HepG2 (cell line): ENCODE results near the gene STARD8. TPM values are rescaled to one million over a fixed set of nuclear protein-coding genes. Genes with fewer than 3 reads are reported as not detected.

Experiments used
- ATAC-seq: fragments of 200-7000 bp; cut with Tn5 transposase; 3 replicates; pipeline ENCODE4 v1.9.1; 2020; ENCODE audit warnings: mild to moderate bottlenecking, moderate library complexity
- BruUV-seq: library from RNA; stranded (reverse); fragments of 400-500 nt; replicated peaks from 2 replicates; lab custom pipeline; 2021; lab: Mats Ljungman, UMichigan
- CTCF ChIA-PET: fragments of 300-600 bp; formaldehyde crosslinking; extraction: SDS; loops from one replicate; lab custom pipeline; 2021; ENCODE audit warnings: low total read pairs, inconsistent platforms, low intra/inter-chr PET ratio; lab: Yijun Ruan, JAX
- POLR2A ChIA-PET: fragments of 350-600 bp; sonication (Branson Sonifier 250); formaldehyde crosslinking; loops from one replicate; lab custom pipeline; 2020; ENCODE audit warnings: antibody characterized with exemption, inconsistent platforms; lab: Yijun Ruan, JAX
- DNase-seq: peaks from one replicate; pipeline ENCODE4 v3.0.0-alpha.2; 2015; ENCODE audit warnings: low spot score
- FAIRE-seq: peaks from 3 replicates; lab custom pipeline; 2011; peaks lifted over from hg19 to GRCh38; lab: Jason Lieb, UNC
- H2AFZ ChIP-seq: one replicate; pipeline ENCODE4 v1.6.1; 2011; ENCODE audit warnings: low read length, inconsistent platforms
- H3K27ac ChIP-seq: fragments of 300-600 bp; 3 replicates; pipeline ENCODE4 v1.8.0; 2011; ENCODE audit warnings: mixed run types, mild to moderate bottlenecking, mixed read lengths, low read length, inconsistent platforms; ENCODE audit not compliant: insufficient read depth; ENCODE audit errors: extremely low read length
- H3K27me3 ChIP-seq, 2 experiments: fragments of 200-600 bp in 1 of 2; 2 replicates in 1 of 2; 3 replicates in 1 of 2; pipeline versions ENCODE4 v1.6.0 to v1.8.0; 2011; ENCODE audit warnings: low read length in 2 of 2, mild to moderate bottlenecking in 2 of 2, moderate library complexity in 2 of 2, inconsistent platforms in 1 of 2; ENCODE audit not compliant: insufficient read depth in 2 of 2, control insufficient read depth in 1 of 2
- H3K36me3 ChIP-seq, 2 experiments: fragments of 200-600 bp in 1 of 2; replicated peaks in 1 of 2; 2 replicates in 1 of 2; 3 replicates in 1 of 2; pipeline versions ENCODE4 v1.5.1 to v1.8.0; 2011; ENCODE audit warnings: low read length in 2 of 2, inconsistent platforms in 1 of 2; ENCODE audit not compliant: insufficient read depth in 2 of 2, control insufficient read depth in 1 of 2
- H3K4me1 ChIP-seq: 2 replicates; pipeline ENCODE4 v1.5.1; 2012; ENCODE audit warnings: low read length, inconsistent platforms; ENCODE audit not compliant: insufficient read depth
- H3K4me2 ChIP-seq: 2 replicates; pipeline ENCODE4 v1.6.0; 2011; ENCODE audit warnings: low read depth, low read length, inconsistent platforms
- H3K4me3 ChIP-seq, 3 experiments: fragments of 200-600 bp in 1 of 3; sonication (generic), shearing (Covaris generic) in 1 of 3; replicated peaks in 1 of 3; 2 replicates each; pipeline ENCODE4 v1.5.1; 2011 to 2016; ENCODE audit warnings: low read length in 3 of 3, inconsistent platforms in 2 of 3, low read depth in 2 of 3, mild to moderate bottlenecking in 2 of 3, control low read depth in 1 of 3, mixed read lengths in 1 of 3; ENCODE audit not compliant: insufficient read depth in 1 of 3
- H3K79me2 ChIP-seq: one replicate; pipeline ENCODE4 v1.6.1; 2011; ENCODE audit warnings: low read length, inconsistent platforms; ENCODE audit not compliant: insufficient read depth
- H3K9ac ChIP-seq: 2 replicates; pipeline ENCODE4 v1.6.0; 2011; ENCODE audit warnings: mild to moderate bottlenecking, low read depth, low read length, inconsistent platforms; ENCODE audit not compliant: insufficient read depth
- H3K9me3 ChIP-seq: 2 replicates; pipeline ENCODE4 v1.5.1; 2012; ENCODE audit warnings: mild to moderate bottlenecking, low read length
- H4K20me1 ChIP-seq: 2 replicates; pipeline ENCODE4 v1.6.0; 2011; ENCODE audit warnings: inconsistent platforms, mild to moderate bottlenecking, low read length, moderate library complexity; ENCODE audit not compliant: insufficient read depth
- ATF7 ChIP-seq, 2 experiments: fragments of 450-650 bp in 1 of 2; sonication (generic) in 1 of 2; formaldehyde crosslinking in 1 of 2; IDR thresholded peaks; 2 replicates each; pipeline versions ENCODE4 v1.4.0 to v1.6.1; 2016 to 2020; ENCODE audit warnings: antibody characterized with exemption in 1 of 2, mild to moderate bottlenecking in 1 of 2, missing genetic modification reagents in 1 of 2
- FOXA1 ChIP-seq, 2 experiments: fragments of 450-650 bp in 1 of 2; sonication (generic) in 1 of 2; formaldehyde crosslinking in 1 of 2; IDR thresholded peaks; 2 replicates each; pipeline versions ENCODE4 v1.4.0 to v1.6.1; 2016 to 2020; ENCODE audit warnings: missing genetic modification reagents in 1 of 2
- ZNF253 ChIP-seq: sonication (generic); formaldehyde crosslinking; IDR thresholded peaks from 2 replicates; pipeline ENCODE4 v1.8.0; 2022; ENCODE audit warnings: mild to moderate bottlenecking, missing genetic modification reagents, borderline replicate concordance
- ZNF362 ChIP-seq: sonication (generic); formaldehyde crosslinking; IDR thresholded peaks from 2 replicates; pipeline ENCODE4 v1.4.0; 2020; ENCODE audit warnings: missing genetic modification reagents, mild to moderate bottlenecking, borderline replicate concordance
- ZNF530 ChIP-seq: sonication (generic); formaldehyde crosslinking; IDR thresholded peaks from 2 replicates; pipeline ENCODE4 v1.5.0; 2020; ENCODE audit warnings: low read depth, mild to moderate bottlenecking, missing genetic modification reagents
- ZNF839 ChIP-seq: sonication (generic); formaldehyde crosslinking; IDR thresholded peaks from 2 replicates; pipeline ENCODE4 v1.4.0; 2020; ENCODE audit warnings: missing genetic modification reagents, mild to moderate bottlenecking, borderline replicate concordance
- WGBS: methylation state at CpG from one replicate; pipeline ENCODE4 v1.1.6; 2017; ENCODE audit warnings: low lambda C conversion rate; 5-methylcytosine and 5-hydroxymethylcytosine counted together
- in situ Hi-C: cut with HindIII; loops from 2 replicates; pipeline ENCODE4 v1.10.0; 2017; ENCODE audit warnings: low pct_unique_long_range_greater_than_20kb; ENCODE audit not compliant: extremely low pct_ligation_motif_present
- intact Hi-C: fragments of 100-400 bp; cut with micrococcal nuclease; formaldehyde crosslinking; loops from one replicate; pipeline ENCODE4 v1.10.0; 2022; ENCODE audit not compliant: unreplicated experiment
- polyA plus RNA-seq, 8 experiments: library from polyadenylated mRNA; depleted of rRNA in 3 of 8; stranded (reverse) in 7 of 8; unstranded in 1 of 8; fragments of >200 nt; fragmentation: Illumina TruSeq in 4 of 8; extraction: Trizol in 4 of 8; gene quantifications; 2 replicates each; pipeline versions ENCODE4 v1.2.1 to v1.2.3, GENCODE V29; 2011 to 2016; ENCODE audit warnings: low read depth in 4 of 8, missing spikeins in 1 of 8, mixed read lengths in 1 of 8; ENCODE audit not compliant: insufficient read depth in 1 of 8
- total RNA-seq, 5 experiments: library from RNA; depleted of rRNA; stranded (reverse); fragments of >200 nt; fragmentation: Illumina TruSeq; extraction: Trizol; gene quantifications; 2 replicates each; pipeline ENCODE4 v1.2.3, GENCODE V29; 2016; ENCODE audit warnings: low read depth in 1 of 5
- TF ChIP-seq, protein P1 (sequence below): sonication (generic); formaldehyde crosslinking; IDR thresholded peaks from 2 replicates; pipeline ENCODE4 v1.9.0; 2022; ENCODE audit warnings: missing genetic modification reagents, mild to moderate bottlenecking, borderline replicate concordance

STARD8 gene
- total and polyA plus RNA-seq, 2 of the 13 experiments (the other 11 are each of a cell fraction or from before 2014, with no cell fraction given) = 0.02 to 0.09 TPM

- intact Hi-C loops = no loop called here
- H3K27ac ChIP-seq = no peak overlapping the region
- WGBS = no CpG with 5 or more reads among the region's 2 CpGs
- ChIA-PET CTCF (no interaction called here), POLR2A (no interaction called here)
- no peaks in the 10 kb centered on the region for H4K20me1 ChIP-seq
- ATAC-seq (no peak), DNase-seq (no peak), FAIRE-seq (no peak)
- no peak overlapping the region for H3K4me3 ChIP-seq
- no peaks in the 10 kb centered on the region for H3K9me3 ChIP-seq
- H3K9ac ChIP-seq = no peak overlapping the region
- H3K27me3 ChIP-seq = no peaks in the 10 kb centered on the region
- TF ChIP-seq ZNF839 (CRISPR knock-in tag) (no peak), ZNF530 (CRISPR knock-in tag) (no peak), ZNF362 (no peak)
- in situ Hi-C loops = no loop called here
- BruUV-seq = no TSS peak
- no peaks in the 10 kb centered on the region for H3K4me1 ChIP-seq
- no peaks in the 10 kb centered on the region for H3K36me3 ChIP-seq
- H2AFZ ChIP-seq = no peak overlapping the region
- no peak overlapping the region for H3K4me2 ChIP-seq
- no peaks in the 10 kb centered on the region for H3K79me2 ChIP-seq
These were observed 111.2 kb downstream of the STARD8 start for GRCh38 chrX:68758671-68759070.

DNA sequence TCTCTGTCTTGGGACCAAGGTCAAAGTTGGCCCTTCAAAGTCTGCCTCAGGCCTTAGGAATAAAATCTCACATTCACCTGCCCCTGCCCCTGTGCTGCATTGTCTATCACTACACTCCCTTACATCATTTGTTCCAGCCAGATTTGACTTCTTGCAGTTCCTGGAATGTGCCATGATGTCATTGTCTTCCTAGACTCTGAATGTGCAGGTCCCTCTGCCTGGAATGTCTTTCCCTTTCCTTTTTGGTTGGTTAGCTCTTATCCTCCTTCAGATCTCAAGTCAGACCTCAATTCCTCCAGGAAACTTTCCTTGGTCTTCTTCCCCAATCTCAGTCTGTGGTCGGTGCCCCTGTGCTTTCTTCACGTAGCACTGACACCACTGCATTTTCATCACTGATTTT, 113.6 kb downstream of the STARD8 start:
- in situ Hi-C loops (no loop called here), intact Hi-C loops (no loop called here)
- no peaks in the 10 kb centered on the region for H4K20me1 ChIP-seq
- WGBS = 0% methylated on average over 2 of the region's 2 CpGs
- H3K9me3 ChIP-seq = no peaks in the 10 kb centered on the region
- ATAC-seq = no peak
- no peaks in the 10 kb centered on the region for H3K27me3 ChIP-seq
- FAIRE-seq = no peak
- H3K4me1 ChIP-seq = no peaks in the 10 kb centered on the region
- H3K36me3 ChIP-seq = no peaks in the 10 kb centered on the region
- ChIA-PET CTCF (no interaction called here), POLR2A (no interaction called here)
- TF ChIP-seq, protein P1, sequence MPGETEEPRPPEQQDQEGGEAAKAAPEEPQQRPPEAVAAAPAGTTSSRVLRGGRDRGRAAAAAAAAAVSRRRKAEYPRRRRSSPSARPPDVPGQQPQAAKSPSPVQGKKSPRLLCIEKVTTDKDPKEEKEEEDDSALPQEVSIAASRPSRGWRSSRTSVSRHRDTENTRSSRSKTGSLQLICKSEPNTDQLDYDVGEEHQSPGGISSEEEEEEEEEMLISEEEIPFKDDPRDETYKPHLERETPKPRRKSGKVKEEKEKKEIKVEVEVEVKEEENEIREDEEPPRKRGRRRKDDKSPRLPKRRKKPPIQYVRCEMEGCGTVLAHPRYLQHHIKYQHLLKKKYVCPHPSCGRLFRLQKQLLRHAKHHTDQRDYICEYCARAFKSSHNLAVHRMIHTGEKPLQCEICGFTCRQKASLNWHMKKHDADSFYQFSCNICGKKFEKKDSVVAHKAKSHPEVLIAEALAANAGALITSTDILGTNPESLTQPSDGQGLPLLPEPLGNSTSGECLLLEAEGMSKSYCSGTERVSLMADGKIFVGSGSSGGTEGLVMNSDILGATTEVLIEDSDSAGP (CRISPR knock-in tag) = no peak
- TF ChIP-seq ZNF253 = no peak
- peak; percentile 39; the same call in 1 of the 2 replicates for TF ChIP-seq ATF7 (IDR thresholded peaks at IDR 0.05)
- TF ChIP-seq ATF7 (CRISPR knock-in tag; IDR thresholded peaks at IDR 0.05) = no peak
- TF ChIP-seq FOXA1 (IDR thresholded peaks at IDR 0.05) = no peak
- no peak for TF ChIP-seq FOXA1 (CRISPR knock-in tag; IDR thresholded peaks at IDR 0.05)
- H3K9ac ChIP-seq = no peak overlapping the region
- no peak for DNase-seq
- no peak overlapping the region for H3K4me3 ChIP-seq
- no peaks in the 10 kb centered on the region for H3K79me2 ChIP-seq
- H2AFZ ChIP-seq = no peak overlapping the region
- H3K27ac ChIP-seq = no peak overlapping the region
- BruUV-seq = no TSS peak
- H3K4me2 ChIP-seq = no peak overlapping the region
